Small intestine (tissue), 7 donors: ENCODE results near the gene OXA1L. TPM values are rescaled to one million over a fixed set of nuclear protein-coding genes. Genes with fewer than 3 reads are reported as not detected.
"Not testable (repeated sequence)": the region's sequence is repeated elsewhere in the genome, so short reads cannot be mapped to it uniquely, and the experiment has no call there.

Experiments used
- DNase-seq, 2 donors: peaks; one replicate each; pipeline versions ENCODE4 v3.0.0 to v3.0.0-alpha.2; 2013
- FAIRE-seq: peaks from 2 replicates; lab custom pipeline; 2012; peaks lifted over from hg19 to GRCh38; lab: Jason Lieb, UNC
- H3K27ac ChIP-seq, 3 donors: one replicate each; pipeline ENCODE4 v1.5.1; 2013; ENCODE audit warnings: low read length in 2 of 3, mild to moderate bottlenecking in 2 of 3, control low read depth in 1 of 3, inconsistent platforms in 1 of 3, low read depth in 1 of 3, moderate library complexity in 1 of 3
- H3K27me3 ChIP-seq, 3 donors: one replicate each; pipeline ENCODE4 v1.6.1; 2013; ENCODE audit warnings: low read length in 3 of 3, inconsistent platforms in 1 of 3; ENCODE audit not compliant: control insufficient read depth in 3 of 3, insufficient read depth in 3 of 3
- H3K36me3 ChIP-seq, 3 donors: one replicate each; pipeline ENCODE4 v1.6.1; 2013; ENCODE audit warnings: low read length in 3 of 3, inconsistent platforms in 1 of 3, low read depth in 1 of 3, mild to moderate bottlenecking in 1 of 3, moderate library complexity in 1 of 3; ENCODE audit not compliant: control insufficient read depth in 3 of 3, insufficient read depth in 2 of 3
- H3K4me1 ChIP-seq, 3 donors: one replicate each; pipeline ENCODE4 v1.6.1; 2013; ENCODE audit warnings: low read length in 2 of 3, inconsistent platforms in 1 of 3, low read depth in 1 of 3, mild to moderate bottlenecking in 1 of 3, moderate library complexity in 1 of 3; ENCODE audit not compliant: control insufficient read depth in 3 of 3, insufficient read depth in 2 of 3
- H3K4me3 ChIP-seq, 3 donors: one replicate each; pipeline ENCODE4 v1.5.1; 2013; ENCODE audit warnings: low read length in 3 of 3, control low read depth in 1 of 3, inconsistent platforms in 1 of 3, low read depth in 1 of 3, mild to moderate bottlenecking in 1 of 3, moderate library complexity in 1 of 3
- H3K9me3 ChIP-seq, 2 donors: one replicate each; pipeline ENCODE4 v1.6.1; 2013; ENCODE audit warnings: low read depth in 1 of 2, low read length in 1 of 2; ENCODE audit not compliant: control insufficient read depth in 2 of 2, insufficient read depth in 1 of 2
- WGBS, 3 donors: extraction: QIAGEN DNeasy Blood & Tissue Kit; methylation state at CpG; one replicate each; pipeline ENCODE4 v1.1.7; 2013; 5-methylcytosine and 5-hydroxymethylcytosine counted together
- polyA plus RNA-seq, 4 donors: library from polyadenylated mRNA; stranded (reverse) in 3 of 4; unstranded in 1 of 4; fragments of 200-250 nt in 3 of 4; fragments of 120-200 nt in 1 of 4; gene quantifications; one replicate each; pipeline versions ENCODE4 v1.2.1 to v1.2.3, GENCODE V29; 2013
- donor health status: healthy with polysubstance abuse.
- donor health status: control.
- donor health status: control.
- donor health status: Bipolar disorder and iron deficiency.
- donor health status: healthy.

The OXA1L gene
- polyA plus RNA-seq, 4 donors, result 101 to 128 (median 117) TPM

- Histone ChIP-seq H3K27me3 (no peaks in the 10 kb centered on the region), H3K27ac (no peak overlapping the region), H3K4me1 (no peaks in the 10 kb centered on the region), H3K36me3 (no peaks in the 10 kb centered on the region), H3K9me3 (no peaks in the 10 kb centered on the region), H3K4me3 (no peak overlapping the region)
- DNase-seq (no peak), FAIRE-seq (no peak)
- 31 to 36% (median 33%) methylated on average over 4 of the region's 4 CpGs for WGBS, 3 donors
These were observed 17.8 kb upstream of the OXA1L start for GRCh38 chr14:22748631-22749068.

GRCh38 chr14:22752422-22752821, 14.1 kb upstream of the OXA1L start:
- no peaks in the 10 kb centered on the region for H3K4me1 ChIP-seq
- no peak for FAIRE-seq
- WGBS, 3 donors, result 37 to 62% (median 37%) methylated on average over 8 of the region's 8 CpGs
- H3K9me3 ChIP-seq, result no peaks in the 10 kb centered on the region
- H3K27me3 ChIP-seq, result no peaks in the 10 kb centered on the region
- no peak overlapping the region for H3K27ac ChIP-seq
- H3K4me3 ChIP-seq, result no peak overlapping the region
- DNase-seq, result no peak
- H3K36me3 ChIP-seq, result no peaks in the 10 kb centered on the region

GRCh38 chr14:22753586-22753985, 12.9 kb upstream of the OXA1L start:
- H3K36me3 ChIP-seq, result no peaks in the 10 kb centered on the region
- DNase-seq (no peak), FAIRE-seq (no peak)
- no peak overlapping the region for H3K4me3 ChIP-seq
- H3K27me3 ChIP-seq, result no peaks in the 10 kb centered on the region
- H3K9me3 ChIP-seq, result no peaks in the 10 kb centered on the region
- 70 to 75% (median 71%) methylated on average over 6 of the region's 6 CpGs for WGBS, 3 donors
- H3K4me1 ChIP-seq, result no peaks in the 10 kb centered on the region
- no peak overlapping the region for H3K27ac ChIP-seq

GRCh38 chr14:22757972-22758650, 8.4 kb upstream of the OXA1L start:
- not testable (repeated sequence) for H3K4me3 ChIP-seq, FAIRE-seq, H3K36me3 ChIP-seq, H3K4me1 ChIP-seq, H3K9me3 ChIP-seq, H3K27ac ChIP-seq, H3K27me3 ChIP-seq, DNase-seq
- 86 to 94% (median 89%) methylated on average over 9 of the region's 10 CpGs for WGBS, 3 donors

GRCh38 chr14:22761734-22762133, 4.8 kb upstream of the OXA1L start:
- Histone ChIP-seq H3K27me3 (no peaks in the 10 kb centered on the region), H3K27ac (no peak overlapping the region), H3K4me1 (peaks cover 0 to 2% (median 0%) of the 10 kb centered on the region in 3 donors), H3K4me3 (no peak overlapping the region), H3K36me3 (peaks cover 0 to 5% (median 0%) of the 10 kb centered on the region in 3 donors), H3K9me3 (peaks cover 0 to 9% of the 10 kb centered on the region in 2 donors)
- FAIRE-seq (no peak), DNase-seq (no peak)
- WGBS, 3 donors, result 93 to 100% (median 94%) methylated on average over 1 of the region's 1 CpG

GRCh38 chr14:22764382-22764781, 2.1 kb upstream of the OXA1L start:
- Histone ChIP-seq H3K27ac (no peak overlapping the region), H3K27me3 (no peaks in the 10 kb centered on the region), H3K4me3 (no peak overlapping the region), H3K36me3 (peaks cover under 1 to 8% (median 7%) of the 10 kb centered on the region in 3 donors), H3K4me1 (peaks cover 2 to 8% (median 4%) of the 10 kb centered on the region in 3 donors), H3K9me3 (peaks cover 0 to 9% of the 10 kb centered on the region in 2 donors)
- DNase-seq (no peak), FAIRE-seq (no peak)
- 78 to 90% (median 87%) methylated on average over 4 of the region's 4 CpGs for WGBS, 3 donors

- peak overlapping the region in 2 of 3 donors; percentile 84 to 98 for H3K27ac ChIP-seq
- WGBS, 3 donors, result 1 to 2% (median 1%) methylated on average over 6 of the region's 6 CpGs
- H3K27me3 ChIP-seq, result no peaks in the 10 kb centered on the region
- peaks cover 0 to 1% of the 10 kb centered on the region in 2 donors for H3K9me3 ChIP-seq
- H3K4me3 ChIP-seq, result peak overlapping the region; percentile 91 to 99 (median 96)
- no peak for FAIRE-seq
- peaks cover 2 to 8% (median 4%) of the 10 kb centered on the region in 3 donors for H3K4me1 ChIP-seq
- peak in 1 of 2 donors; percentile 27 for DNase-seq
- peaks cover 20 to 29% (median 28%) of the 10 kb centered on the region in 3 donors for H3K36me3 ChIP-seq
These were observed 768 bp downstream of the OXA1L start for GRCh38 chr14:22767323-22767589.

- Histone ChIP-seq H3K4me3 (no peak overlapping the region), H3K4me1 (peaks cover 2 to 8% (median 4%) of the 10 kb centered on the region in 3 donors), H3K27ac (no peak overlapping the region), H3K27me3 (no peaks in the 10 kb centered on the region), H3K9me3 (no peaks in the 10 kb centered on the region), H3K36me3 (peaks cover 27 to 40% (median 33%) of the 10 kb centered on the region in 3 donors)
- DNase-seq (no peak), FAIRE-seq (no peak)
- WGBS, 3 donors, result 91 to 96% (median 94%) methylated on average over 4 of the region's 4 CpGs
These were observed 2.5 kb downstream of the OXA1L start for GRCh38 chr14:22768947-22769346.

GRCh38 chr14:22769369-22769768, 2.9 kb downstream of the OXA1L start:
- Histone ChIP-seq H3K27me3 (no peaks in the 10 kb centered on the region), H3K27ac (no peak overlapping the region), H3K9me3 (no peaks in the 10 kb centered on the region), H3K36me3 (peaks cover 27 to 41% (median 33%) of the 10 kb centered on the region in 3 donors), H3K4me3 (no peak overlapping the region), H3K4me1 (peaks cover 2 to 8% (median 4%) of the 10 kb centered on the region in 3 donors)
- 89 to 92% (median 92%) methylated on average over 2 of the region's 2 CpGs for WGBS, 3 donors
- no peak for DNase-seq
- no peak for FAIRE-seq
